Calu3 (cell line): Measurements from ENCODE around the gene ECM1. TPM values are rescaled to one million over a fixed set of nuclear protein-coding genes. Genes with fewer than 3 reads are reported as not detected.

Source experiments
- BruUV-seq: library from RNA; stranded (reverse); fragments of 400-500 nt; replicated peaks from 2 replicates; lab custom pipeline; 2021; lab: Mats Ljungman, UMichigan
- CTCF ChIA-PET: fragments of 300-600 bp; sonication (Branson Sonifier 250); formaldehyde crosslinking; loops from one replicate; lab custom pipeline; 2022; ENCODE audit warnings: antibody characterized with exemption; lab: Charles Lee
- DNase-seq: peaks from one replicate; pipeline ENCODE4 v3.0.0; 2022
- H3K27ac Mint-ChIP-seq: one replicate; pipeline ENCODE4 v1.8.0; 2022; ENCODE audit warnings: mixed read lengths; ENCODE audit not compliant: unreplicated experiment
- H3K27me3 Mint-ChIP-seq: one replicate; pipeline ENCODE4 v1.8.0; 2022; ENCODE audit warnings: mixed read lengths; ENCODE audit not compliant: unreplicated experiment
- H3K36me3 Mint-ChIP-seq: one replicate; pipeline ENCODE4 v1.8.0; 2022; ENCODE audit warnings: mild to moderate bottlenecking, moderate library complexity, mixed read lengths; ENCODE audit not compliant: insufficient read depth, unreplicated experiment
- H3K4me1 Mint-ChIP-seq: one replicate; pipeline ENCODE4 v1.8.0; 2022; ENCODE audit warnings: mild to moderate bottlenecking, low read depth, mixed read lengths; ENCODE audit not compliant: unreplicated experiment
- H3K4me3 Mint-ChIP-seq: one replicate; pipeline ENCODE4 v1.8.0; 2022; ENCODE audit warnings: mild to moderate bottlenecking, low read depth, moderate library complexity, mixed read lengths; ENCODE audit not compliant: unreplicated experiment
- H3K9me3 Mint-ChIP-seq: one replicate; pipeline ENCODE4 v1.8.0; 2022; ENCODE audit warnings: low read depth, mixed read lengths; ENCODE audit not compliant: unreplicated experiment
- CTCF ChIP-seq: fragments of 200-600 bp; IDR thresholded peaks from one replicate; pipeline ENCODE4 v1.8.0; 2022; ENCODE audit warnings: antibody characterized with exemption; ENCODE audit not compliant: unreplicated experiment
- intact Hi-C: fragments of 100-400 bp; cut with micrococcal nuclease; formaldehyde crosslinking; loops from one replicate; pipeline ENCODE4 v1.10.0; 2022; ENCODE audit not compliant: unreplicated experiment
- total RNA-seq: library from RNA; stranded (reverse); gene quantifications from 2 replicates; pipeline ENCODE4 v1.2.3, GENCODE V29; 2022

The ECM1 gene
- total RNA-seq, 1 experiment from 2014 or later = 1.6 TPM

- peaks cover 25% of the 10 kb centered on the region for H3K36me3 Mint-ChIP-seq
- no peak for DNase-seq
- no peaks in the 10 kb centered on the region for H3K27me3 Mint-ChIP-seq
- CTCF ChIA-PET = interaction anchor here (0.9 kb wide), 1 partner anchor 22 kb away, joined by 3 read pairs; no protein-coding TSS in a partner anchor
- no peak for TF ChIP-seq CTCF
- intact Hi-C loops = no loop called here
- H3K4me1 Mint-ChIP-seq = peaks cover 16% of the 10 kb centered on the region
- H3K9me3 Mint-ChIP-seq = no peaks in the 10 kb centered on the region
- no peak overlapping the region for H3K27ac Mint-ChIP-seq
- no peak overlapping the region for H3K4me3 Mint-ChIP-seq
- no TSS peak for BruUV-seq
Measured at GRCh38 chr1:150511551-150511950, 3.6 kb downstream of the ECM1 start.

GRCh38 chr1:150511985-150512660 is 4.2 kb downstream of the ECM1 start:
- intact Hi-C loops = no loop called here
- BruUV-seq = no TSS peak
- Mint-ChIP-seq H3K27me3 (no peaks in the 10 kb centered on the region), H3K27ac (no peak overlapping the region), H3K9me3 (no peaks in the 10 kb centered on the region), H3K4me1 (peaks cover 19% of the 10 kb centered on the region), H3K4me3 (no peak overlapping the region), H3K36me3 (peaks cover 25% of the 10 kb centered on the region)
- DNase-seq = no peak
- TF ChIP-seq CTCF = no peak
- CTCF ChIA-PET = interaction anchor here (0.9 kb wide), 1 partner anchor 21 kb away, joined by 3 read pairs; no protein-coding TSS in a partner anchor

GRCh38 chr1:150512846-150513245 is 4.9 kb downstream of the ECM1 start:
- DNase-seq = no peak
- Mint-ChIP-seq H3K36me3 (peaks cover 22% of the 10 kb centered on the region), H3K4me3 (no peak overlapping the region), H3K27me3 (no peaks in the 10 kb centered on the region), H3K9me3 (no peaks in the 10 kb centered on the region), H3K27ac (no peak overlapping the region), H3K4me1 (peaks cover 14% of the 10 kb centered on the region)
- no TSS peak for BruUV-seq
- intact Hi-C loops = no loop called here
- CTCF ChIA-PET = no interaction called here
- no peak for TF ChIP-seq CTCF

GRCh38 chr1:150513351-150513791 is 5.5 kb downstream of the ECM1 start:
- Mint-ChIP-seq H3K27me3 (no peaks in the 10 kb centered on the region), H3K27ac (no peak overlapping the region), H3K9me3 (no peaks in the 10 kb centered on the region), H3K36me3 (peaks cover 21% of the 10 kb centered on the region), H3K4me3 (no peak overlapping the region), H3K4me1 (peaks cover 12% of the 10 kb centered on the region)
- DNase-seq = no peak
- BruUV-seq = no TSS peak
- CTCF ChIA-PET = no interaction called here
- intact Hi-C loops = no loop called here
- no peak for TF ChIP-seq CTCF
